ENCODE data around the gene DSG1.
"Not testable (repeated sequence)": the region's sequence is repeated elsewhere in the genome, so short reads cannot be mapped to it uniquely, and the experiment has no call there.

Gene DSG1

GRCh38 chr18:31317860-31318259, at the start of gene DSG1:
Gene DSG1 (plus strand): TSS chr18:31318160. CDS start chr18:31318301, 141 bp downstream.
- FAIRE-seq, result no peak

GRCh38 chr18:31268985-31269406, 49.0 kb upstream of the DSG1 start:
- FAIRE-seq, result no peak

DNA sequence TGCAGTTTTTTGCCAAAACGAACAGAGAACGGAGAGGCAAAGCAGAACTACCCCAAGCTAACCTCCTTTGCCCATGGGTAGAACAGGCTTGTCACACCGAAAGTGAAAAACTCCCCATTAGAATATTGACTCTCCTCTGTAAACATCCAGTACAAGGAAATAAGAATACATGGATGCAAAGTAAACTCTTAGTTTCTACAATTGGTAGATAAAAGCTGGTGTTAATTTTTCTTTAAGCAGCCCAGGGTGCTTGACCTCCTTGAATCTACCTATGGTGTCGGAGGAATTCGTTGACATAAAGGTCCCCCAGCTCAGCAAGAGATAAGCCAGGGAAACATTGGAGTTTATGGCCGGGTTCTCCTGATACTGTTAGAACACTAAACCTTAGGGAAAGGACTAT, 48.4 kb upstream of the DSG1 start:
- FAIRE-seq, result no peak

GRCh38 chr18:31270578-31270977, 47.4 kb upstream of the DSG1 start:
- no peak for FAIRE-seq

GRCh38 chr18:31273812-31274527, 44.0 kb upstream of the DSG1 start:
- no peak for FAIRE-seq

GRCh38 chr18:31274931-31275330, 43.0 kb upstream of the DSG1 start:
- FAIRE-seq, result no peak

DNA sequence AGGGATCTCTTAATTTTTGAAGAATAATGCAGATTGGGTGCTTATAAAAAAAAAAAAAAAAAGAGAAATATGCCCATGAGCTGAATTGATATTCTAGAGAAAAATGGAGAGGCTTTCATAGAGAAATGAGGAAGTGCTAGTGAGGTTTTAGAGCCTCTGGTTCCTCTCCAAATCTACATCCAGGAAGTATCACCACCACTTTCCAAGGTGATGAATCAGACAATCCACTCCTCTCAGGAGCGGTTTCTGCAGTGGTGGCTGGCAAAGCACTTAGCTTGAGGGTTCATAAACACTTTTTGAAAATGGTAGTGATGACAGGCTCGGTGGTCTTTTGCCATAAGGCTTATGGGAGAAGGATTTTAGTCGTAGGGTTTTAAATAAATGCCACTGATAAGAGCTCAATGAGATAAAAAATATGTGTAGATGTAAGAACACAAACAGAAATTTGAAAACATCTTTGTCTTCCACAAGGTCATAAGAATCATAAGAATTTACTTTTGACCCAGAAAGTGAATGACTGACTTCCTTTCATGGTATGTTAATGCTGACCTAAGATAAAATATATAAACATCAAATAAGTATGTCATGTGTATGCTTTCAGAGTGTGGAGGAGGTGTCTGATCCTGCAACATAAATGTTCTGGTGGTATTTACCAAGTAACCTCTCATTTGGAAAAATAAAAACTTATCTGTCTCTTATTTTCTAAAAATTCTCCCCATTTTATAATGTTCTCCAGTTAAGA, 42.1 kb upstream of the DSG1 start:
- FAIRE-seq, result no peak

DNA sequence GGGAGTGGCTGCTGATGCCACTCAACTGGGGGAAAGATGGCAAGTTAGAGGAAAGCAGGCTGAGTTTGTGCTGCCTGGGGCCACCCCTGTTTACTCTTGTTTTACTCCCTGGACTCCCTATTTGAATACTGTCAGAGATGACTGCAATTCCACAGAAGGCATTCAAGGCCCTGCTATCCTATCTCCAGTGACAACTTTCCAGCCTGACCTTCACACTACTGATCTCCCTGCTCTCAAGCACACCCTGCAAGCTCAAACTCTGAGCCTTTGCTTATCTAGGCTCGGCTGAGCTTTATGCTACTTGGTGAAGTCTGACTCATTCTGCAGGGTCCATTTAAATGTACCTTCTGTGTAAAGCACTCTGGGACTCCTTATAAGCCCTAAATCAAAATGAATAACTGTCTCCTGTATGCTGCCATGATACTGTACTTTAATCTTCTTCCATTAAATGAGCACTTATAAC, 39.3 kb upstream of the DSG1 start:
- FAIRE-seq, result no peak

DNA sequence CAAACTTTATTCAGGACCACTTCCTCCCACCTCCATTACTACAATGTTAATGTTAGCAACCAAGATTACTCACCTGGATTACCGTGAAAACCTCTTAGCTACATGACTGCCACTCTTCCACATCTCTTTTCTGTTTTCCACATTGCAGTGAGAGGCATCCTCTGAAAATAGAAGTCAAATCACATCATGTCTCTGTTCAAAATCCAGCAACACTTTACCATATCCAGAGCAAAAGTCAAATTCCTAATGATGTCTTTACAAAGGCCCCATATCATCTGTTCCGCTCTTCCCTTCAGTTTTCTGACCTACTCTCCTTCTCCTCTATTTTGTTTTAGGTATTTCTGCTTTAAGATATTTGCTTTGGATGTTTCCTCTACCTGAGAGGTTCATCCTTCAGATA, 37.5 kb upstream of the DSG1 start:
- no peak for FAIRE-seq

DNA sequence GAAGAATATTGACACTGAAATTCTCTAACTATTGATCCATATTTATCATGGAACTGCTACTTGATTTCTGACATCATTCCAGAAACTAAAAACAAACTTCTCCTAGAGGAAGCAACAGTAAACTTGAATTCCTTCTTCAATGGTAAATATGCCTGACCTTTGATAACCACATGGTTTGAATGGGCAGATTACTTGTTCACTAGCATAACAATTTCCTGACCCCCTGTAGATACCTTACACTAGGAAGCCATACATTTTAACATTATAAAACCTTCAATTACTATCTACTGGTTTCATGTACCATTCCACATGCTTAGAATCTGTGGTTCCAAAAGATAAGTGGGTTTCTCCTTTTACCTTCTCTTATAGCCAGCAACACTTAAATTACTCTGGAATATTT, 36.5 kb upstream of the DSG1 start:
- no peak for FAIRE-seq

DNA sequence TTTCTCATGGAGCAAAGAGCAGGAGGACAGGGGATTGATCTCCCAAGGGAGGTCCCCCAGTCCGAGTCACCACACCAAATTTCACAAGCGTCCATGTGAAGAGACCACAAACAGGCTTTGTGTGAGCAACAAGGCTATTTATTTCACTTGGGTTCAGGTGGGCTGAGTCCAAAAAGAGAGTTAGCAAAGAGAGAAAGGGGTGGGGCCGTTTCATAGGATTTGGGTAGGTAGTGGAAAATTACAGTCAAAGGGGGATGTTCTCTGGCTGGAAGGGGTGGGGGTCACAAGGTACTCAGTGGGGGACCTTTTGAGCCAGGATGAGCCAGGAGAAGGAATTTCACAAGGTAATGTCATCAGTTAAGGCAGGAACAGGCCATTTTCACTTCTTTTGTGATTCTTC, 28.5 kb upstream of the DSG1 start:
- not testable (repeated sequence) for FAIRE-seq

DNA sequence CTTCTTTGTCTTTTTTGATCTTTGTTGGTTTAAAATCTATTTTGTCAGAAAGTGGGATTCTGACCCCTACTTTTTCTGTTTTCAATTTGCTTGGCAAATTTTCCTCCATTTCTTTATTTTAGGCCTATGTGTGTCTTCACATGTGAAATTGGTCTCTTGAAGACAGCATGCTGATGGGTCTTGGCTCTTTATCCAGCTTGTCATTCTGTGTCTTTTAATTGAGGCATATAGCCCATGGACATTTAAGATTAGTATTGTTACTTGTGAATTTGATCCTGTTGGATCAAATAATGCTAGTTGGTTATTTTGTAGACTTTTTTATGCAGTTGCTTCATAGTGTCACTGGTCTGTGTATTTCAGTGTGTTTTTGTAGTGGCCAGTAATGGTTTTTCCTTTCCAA, 26.3 kb upstream of the DSG1 start:
- no peak for FAIRE-seq

- no peak for FAIRE-seq
Observed at GRCh38 chr18:31294199-31294747, 23.7 kb upstream of the DSG1 start.

GRCh38 chr18:31297248-31297647, 20.7 kb upstream of the DSG1 start:
- FAIRE-seq, result no peak

DNA sequence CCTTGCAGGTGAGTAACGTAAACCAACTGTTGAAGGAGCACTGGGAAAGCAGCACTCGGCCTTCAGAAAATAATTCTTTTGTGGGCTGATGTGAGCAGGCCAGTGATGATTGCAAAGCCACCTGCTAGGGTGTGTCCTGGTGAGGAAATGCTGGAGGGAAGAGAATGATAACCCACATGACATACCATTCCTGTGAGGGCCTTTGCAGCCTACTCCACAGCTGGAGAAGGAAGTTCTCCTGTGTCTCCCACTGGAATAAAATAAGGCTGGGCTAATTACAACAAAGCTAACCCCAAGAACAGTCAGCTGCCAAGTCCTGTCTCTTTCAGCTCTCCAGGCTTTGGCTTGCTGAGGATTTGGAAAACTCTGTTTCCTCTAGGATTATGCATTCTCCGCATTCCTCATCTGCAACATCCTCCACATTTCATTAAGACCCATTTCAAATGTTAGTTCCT, 16.7 kb upstream of the DSG1 start:
- FAIRE-seq, result no peak

GRCh38 chr18:31302991-31303390, 15.0 kb upstream of the DSG1 start:
- no peak for FAIRE-seq

DNA sequence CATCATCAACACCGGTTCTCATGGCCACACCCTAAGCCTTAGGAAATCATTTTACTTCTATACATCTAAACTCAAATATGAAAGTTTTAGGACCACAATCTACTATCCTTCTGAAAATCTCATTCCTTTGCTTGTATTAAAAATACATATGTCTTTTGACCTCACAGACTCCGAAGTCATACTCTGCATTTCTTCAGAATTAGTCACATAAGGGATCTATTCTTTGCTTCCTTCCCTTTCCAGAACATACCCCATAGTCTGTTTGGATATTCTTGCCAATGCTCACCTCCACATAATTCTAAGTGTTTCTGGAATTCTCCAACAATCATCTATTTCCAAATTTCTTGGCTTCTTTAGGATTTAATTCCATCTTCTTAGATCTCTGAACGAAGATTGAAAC, 14.2 kb upstream of the DSG1 start:
- FAIRE-seq, result no peak

DNA sequence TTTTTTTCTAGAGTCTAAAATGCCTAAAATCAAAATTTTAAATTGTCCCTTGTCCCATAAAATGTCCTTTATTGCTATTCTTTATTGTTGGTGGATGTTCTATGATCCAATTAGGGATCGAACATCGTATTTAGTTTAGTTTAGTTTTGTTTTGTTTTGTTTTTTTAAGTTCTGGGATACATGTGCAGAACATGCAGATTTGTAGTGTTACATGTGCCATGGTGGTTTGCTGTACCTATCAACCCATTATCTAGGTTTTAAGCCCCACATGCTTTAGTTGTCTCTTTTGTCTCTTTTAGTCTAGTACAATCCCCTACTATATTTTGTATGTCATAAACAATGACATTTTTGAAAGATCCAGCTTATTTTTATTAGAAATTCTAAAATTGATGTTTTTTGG, 8.8 kb upstream of the DSG1 start:
- FAIRE-seq, result no peak

- no peak for FAIRE-seq
Observed at GRCh38 chr18:31316974-31317373, 986 bp upstream of the DSG1 start.

DNA sequence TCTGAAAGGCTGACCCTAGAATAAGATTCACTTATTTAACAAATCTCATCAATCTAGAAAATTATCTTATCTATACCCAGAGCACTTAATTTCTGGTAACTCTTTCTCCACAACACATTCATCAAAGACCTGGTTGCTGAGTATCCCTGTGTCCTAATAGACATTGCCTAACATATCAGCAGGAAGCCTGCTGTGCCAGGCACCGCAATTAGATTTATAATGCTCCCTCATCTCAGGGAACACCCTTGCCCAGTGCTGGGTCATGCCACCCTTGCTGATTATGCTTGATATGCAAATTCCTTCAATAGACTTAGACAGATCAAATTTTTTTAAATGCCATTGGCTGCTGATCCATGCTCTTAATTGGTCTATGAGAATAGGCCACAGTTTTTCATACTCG, 3.8 kb downstream of the DSG1 start:
- FAIRE-seq, result no peak

GRCh38 chr18:31325051-31325450, 7.1 kb downstream of the DSG1 start:
- FAIRE-seq, result no peak

- no peak for FAIRE-seq
Observed at GRCh38 chr18:31329787-31330438, 12.0 kb downstream of the DSG1 start.

- no peak for FAIRE-seq
Observed at GRCh38 chr18:31343454-31343853, 25.5 kb downstream of the DSG1 start.

GRCh38 chr18:31353336-31353735, 35.4 kb downstream of the DSG1 start:
- not testable (repeated sequence) for FAIRE-seq
